OCI-LY7 (cell line): ENCODE results near the gene AGMO. TPM values are rescaled to one million over a fixed set of nuclear protein-coding genes. Genes with fewer than 3 reads are reported as not detected.
"Not testable (repeated sequence)": the region's sequence is repeated elsewhere in the genome, so short reads cannot be mapped to it uniquely, and the experiment has no call there.

Experiments used
- BruUV-seq: library from RNA; stranded (reverse); fragments of 400-500 nt; replicated peaks from 2 replicates; lab custom pipeline; 2021; lab: Mats Ljungman, UMichigan
- CTCF ChIA-PET: fragments of 300-600 bp; sonication (Branson Sonifier 250); formaldehyde crosslinking; loops from one replicate; lab custom pipeline; 2022; ENCODE audit warnings: antibody characterized with exemption; ENCODE audit not compliant: unreplicated experiment; lab: Charles Lee
- POLR2A ChIA-PET: fragments of 300-600 bp; sonication (Branson Sonifier 250); formaldehyde crosslinking; loops from one replicate; lab custom pipeline; 2022; ENCODE audit warnings: antibody characterized with exemption; lab: Charles Lee
- DNase-seq: peaks from one replicate; pipeline ENCODE4 v3.0.0-alpha.2; 2015; ENCODE audit warnings: low spot score
- H2AFZ ChIP-seq: fragments of 200-600 bp; sonication (generic), shearing (Covaris generic); 2 replicates; pipeline ENCODE4 v1.6.1; 2014; ENCODE audit warnings: mild to moderate bottlenecking, antibody characterized with exemption, low read length, moderate library complexity
- H3K27ac ChIP-seq: fragments of 200-600 bp; sonication (generic); 2 replicates; pipeline ENCODE4 v1.5.1; 2014; ENCODE audit warnings: mixed run types, low read depth, mild to moderate bottlenecking, moderate library complexity, low read length, inconsistent platforms; ENCODE audit not compliant: poor library complexity, severe bottlenecking
- H3K36me3 ChIP-seq: fragments of 200-600 bp; sonication (generic); 2 replicates; pipeline ENCODE4 v1.6.1; 2014; ENCODE audit warnings: mild to moderate bottlenecking, antibody characterized with exemption, low read length, moderate library complexity, mixed read lengths; ENCODE audit not compliant: insufficient read depth
- H3K4me1 ChIP-seq: fragments of 200-600 bp; sonication (generic); 2 replicates; pipeline ENCODE4 v1.5.1; 2014; ENCODE audit warnings: mild to moderate bottlenecking, low read length; ENCODE audit not compliant: insufficient read depth, poor library complexity, severe bottlenecking
- H3K4me2 ChIP-seq: fragments of 200-600 bp; sonication (generic); 2 replicates; pipeline ENCODE4 v1.6.1; 2014; ENCODE audit warnings: mild to moderate bottlenecking, low read length
- H3K4me3 ChIP-seq: fragments of 200-600 bp; sonication (generic); 2 replicates; pipeline ENCODE4 v1.5.1; 2014; ENCODE audit warnings: mild to moderate bottlenecking, low read depth, low read length; ENCODE audit not compliant: poor library complexity, severe bottlenecking
- H3K79me2 ChIP-seq: fragments of 200-600 bp; sonication (generic); 2 replicates; pipeline ENCODE4 v1.6.1; 2016; ENCODE audit warnings: low read depth, mild to moderate bottlenecking, low read length, moderate library complexity, mixed read lengths; ENCODE audit not compliant: insufficient read depth
- H3K9me2 ChIP-seq: fragments of 200-600 bp; sonication (generic); 2 replicates; pipeline ENCODE4 v1.6.1; 2016; ENCODE audit warnings: mild to moderate bottlenecking, low read length, mixed read lengths; ENCODE audit not compliant: insufficient read depth
- H3K9me3 ChIP-seq: fragments of 200-600 bp; sonication (generic); 2 replicates; pipeline ENCODE4 v1.6.1; 2014; ENCODE audit warnings: mild to moderate bottlenecking, mixed run types, low read length, mixed read lengths
- H4K20me1 ChIP-seq: fragments of 200-600 bp; sonication (generic); 2 replicates; pipeline ENCODE4 v1.6.1; 2014; ENCODE audit warnings: mild to moderate bottlenecking, antibody characterized with exemption, low read length, moderate library complexity, mixed read lengths; ENCODE audit not compliant: insufficient read depth
- CTCF ChIP-seq: fragments of 200-600 bp; sonication (generic); conservative IDR thresholded peaks from 2 replicates; pipeline ENCODE4 v1.5.1; 2014; ENCODE audit warnings: mild to moderate bottlenecking, antibody characterized with exemption, low read length, moderate library complexity, mixed read lengths
- EZH2phosphoT487 ChIP-seq: fragments of 200-600 bp; sonication (generic); IDR thresholded peaks from 2 replicates; pipeline ENCODE4 v1.6.1; 2018; ENCODE audit warnings: low read depth, borderline replicate concordance, mild to moderate bottlenecking, mixed run types, antibody characterized with exemption, low read length, moderate library complexity, mixed read lengths
- intact Hi-C: fragments of 100-400 bp; cut with micrococcal nuclease; formaldehyde crosslinking; loops from one replicate; pipeline ENCODE4 v1.10.0; 2022; ENCODE audit not compliant: unreplicated experiment
- total RNA-seq, 2 experiments: library from RNA; depleted of rRNA in 1 of 2; stranded (reverse); fragments of >200 nt in 1 of 2; shearing (Covaris generic) in 1 of 2; gene quantifications; 2 replicates each; pipeline ENCODE4 v1.2.3, GENCODE V29; 2014 to 2022

The AGMO gene
- total RNA-seq, 2 experiments from 2014 or later: not detected

- Histone ChIP-seq H3K4me1 (no peaks in the 10 kb centered on the region), H3K9me3 (no peaks in the 10 kb centered on the region), H3K27ac (no peak overlapping the region), H3K4me3 (no peak overlapping the region), H3K9me2 (no peaks in the 10 kb centered on the region), H3K36me3 (no peaks in the 10 kb centered on the region), H2AFZ (no peak overlapping the region), H3K4me2 (no peak overlapping the region), H4K20me1 (no peaks in the 10 kb centered on the region), H3K79me2 (no peaks in the 10 kb centered on the region)
- ChIA-PET CTCF (no interaction called here), POLR2A (no interaction called here)
- no TSS peak for BruUV-seq
- intact Hi-C loops: no loop called here
- TF ChIP-seq CTCF: no peak
- TF ChIP-seq EZH2phosphoT487: no peak
- no peak for DNase-seq
These were observed 36.1 kb downstream of the AGMO start for GRCh38 chr7:15525652-15526263.

- no peaks in the 10 kb centered on the region for H3K9me2 ChIP-seq
- intact Hi-C loops: no loop called here
- H3K4me1 ChIP-seq: no peaks in the 10 kb centered on the region
- DNase-seq: no peak
- H3K79me2 ChIP-seq: no peaks in the 10 kb centered on the region
- TF ChIP-seq EZH2phosphoT487: no peak
- no peak for TF ChIP-seq CTCF
- no peak overlapping the region for H2AFZ ChIP-seq
- no peak overlapping the region for H3K27ac ChIP-seq
- BruUV-seq: no TSS peak
- no peak overlapping the region for H3K4me2 ChIP-seq
- no peaks in the 10 kb centered on the region for H3K36me3 ChIP-seq
- H3K9me3 ChIP-seq: no peaks in the 10 kb centered on the region
- H3K4me3 ChIP-seq: no peak overlapping the region
- ChIA-PET CTCF (no interaction called here), POLR2A (no interaction called here)
- H4K20me1 ChIP-seq: no peaks in the 10 kb centered on the region
These were observed 37.7 kb downstream of the AGMO start for GRCh38 chr7:15524077-15524476.

- H3K4me1 ChIP-seq, H3K27ac ChIP-seq, H2AFZ ChIP-seq, H3K36me3 ChIP-seq, BruUV-seq, DNase-seq, H3K4me2 ChIP-seq, CTCF ChIA-PET, H3K79me2 ChIP-seq, H3K9me3 ChIP-seq, intact Hi-C loops, H3K9me2 ChIP-seq, POLR2A ChIA-PET, H4K20me1 ChIP-seq, H3K4me3 ChIP-seq: not testable (repeated sequence)
These were observed 44.0 kb downstream of the AGMO start for GRCh38 chr7:15517865-15518264.
